Islet of Langerhans (tissue), 1 donor: ENCODE measurements around the gene TSPAN18.

Experiments
- FAIRE-seq: peaks from one replicate; lab custom pipeline; 2011; peaks lifted over from hg19 to GRCh38; lab: Jason Lieb, UNC

Gene TSPAN18

DNA sequence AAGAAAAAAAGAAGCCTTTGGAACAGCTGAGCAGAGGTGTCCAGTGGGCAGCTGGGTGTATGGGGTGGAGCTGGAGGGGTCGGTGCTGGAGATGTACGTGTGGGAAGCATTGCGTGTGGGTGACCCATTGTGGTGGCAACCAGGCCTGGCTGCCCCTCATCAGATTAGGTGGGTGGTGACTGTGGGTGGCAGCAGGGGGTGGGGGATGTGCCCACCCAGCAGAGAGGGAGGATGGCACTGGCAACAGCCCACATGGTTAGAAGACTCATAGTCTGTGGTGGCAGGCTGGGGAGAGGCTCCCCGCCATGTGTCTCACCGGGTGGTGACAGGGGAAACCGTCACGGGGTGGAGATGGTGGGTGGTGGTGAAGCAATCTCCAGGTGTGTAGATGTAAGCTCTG is 196.4 kb downstream of the TSPAN18 start:
- no peak for FAIRE-seq

DNA sequence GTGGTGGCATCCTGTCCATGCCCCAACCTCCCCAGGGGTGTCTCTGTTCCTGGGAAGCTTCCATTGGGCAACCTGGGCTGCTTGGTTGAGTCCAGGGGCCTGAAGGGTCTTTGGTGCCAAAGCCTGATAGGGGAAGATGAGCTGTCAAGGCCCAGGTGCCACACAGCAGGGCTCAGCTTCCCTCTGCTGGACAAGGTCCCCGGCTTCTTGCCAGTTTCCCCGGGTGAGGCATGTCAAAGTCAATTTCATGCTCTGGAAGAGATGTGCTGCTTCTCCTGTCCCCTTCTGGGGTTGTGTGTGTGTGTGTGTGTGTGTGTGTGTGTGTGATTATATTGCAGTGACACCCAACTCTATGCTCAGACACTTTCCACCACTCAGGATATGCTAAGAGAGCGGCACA is 197.0 kb downstream of the TSPAN18 start:
- no peak for FAIRE-seq

DNA sequence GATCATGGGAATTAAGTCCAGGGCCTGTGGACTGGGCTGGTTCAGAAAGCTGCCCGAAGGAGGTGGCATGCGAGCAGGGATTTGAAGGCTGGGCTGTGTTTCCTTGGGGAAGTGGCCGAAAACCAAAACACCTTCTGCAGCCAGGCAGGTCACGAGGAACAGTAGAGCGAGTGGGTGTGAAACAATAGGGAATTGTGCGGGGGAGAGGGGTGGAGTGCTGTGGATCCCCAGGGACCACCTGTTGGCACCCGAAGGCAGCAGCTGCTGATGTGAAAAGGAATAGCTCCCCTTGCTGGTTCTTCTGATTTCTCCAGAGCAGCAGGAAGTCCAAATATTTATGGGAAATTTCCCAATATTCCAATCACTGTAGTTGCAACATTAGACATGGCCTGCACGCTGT is 199.3 kb downstream of the TSPAN18 start:
- no peak for FAIRE-seq

DNA sequence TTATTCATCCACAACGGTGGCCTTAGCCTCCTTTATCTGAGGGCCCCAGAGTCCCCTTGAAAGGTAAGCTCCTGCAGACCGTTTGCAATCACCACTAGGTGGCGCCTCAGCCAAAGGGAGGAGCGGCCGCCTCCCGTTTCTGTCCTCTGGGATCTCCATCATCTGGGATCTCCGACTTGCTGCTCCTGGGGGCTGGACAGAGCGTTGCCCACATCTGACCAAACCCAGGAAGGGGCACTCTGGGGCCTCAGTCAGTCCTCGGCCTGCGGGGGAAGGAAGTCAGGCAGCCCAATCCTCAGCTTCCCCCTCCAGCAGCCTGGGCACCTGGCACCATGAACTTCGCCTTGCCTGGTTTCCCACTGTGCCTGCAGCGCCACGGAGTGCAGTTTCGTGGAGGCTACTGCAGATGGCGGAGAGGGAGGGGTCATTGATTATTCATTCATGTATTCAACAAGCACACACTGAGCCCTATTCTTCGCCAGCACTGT is 200.5 kb downstream of the TSPAN18 start:
- no peak for FAIRE-seq

DNA sequence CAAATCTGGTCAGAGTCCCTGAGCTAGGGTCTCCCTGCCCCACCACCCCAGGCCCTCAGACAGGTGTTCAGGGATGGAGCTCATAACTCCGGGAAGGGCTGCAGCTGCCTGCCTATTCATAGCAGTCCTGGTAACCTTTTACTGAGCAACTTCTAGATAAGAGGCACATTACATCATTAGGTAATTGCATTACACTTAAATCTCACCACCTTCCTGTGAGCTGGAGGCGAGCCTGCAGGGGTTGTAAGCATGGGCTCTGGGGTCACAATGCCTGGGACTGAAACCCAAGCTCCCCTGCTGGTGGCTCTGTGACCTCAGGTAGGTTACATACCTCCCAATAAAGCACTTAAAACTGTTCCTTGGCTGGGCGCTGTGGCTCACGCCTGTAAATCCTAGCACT is 201.4 kb downstream of the TSPAN18 start:
- FAIRE-seq, result no peak

DNA sequence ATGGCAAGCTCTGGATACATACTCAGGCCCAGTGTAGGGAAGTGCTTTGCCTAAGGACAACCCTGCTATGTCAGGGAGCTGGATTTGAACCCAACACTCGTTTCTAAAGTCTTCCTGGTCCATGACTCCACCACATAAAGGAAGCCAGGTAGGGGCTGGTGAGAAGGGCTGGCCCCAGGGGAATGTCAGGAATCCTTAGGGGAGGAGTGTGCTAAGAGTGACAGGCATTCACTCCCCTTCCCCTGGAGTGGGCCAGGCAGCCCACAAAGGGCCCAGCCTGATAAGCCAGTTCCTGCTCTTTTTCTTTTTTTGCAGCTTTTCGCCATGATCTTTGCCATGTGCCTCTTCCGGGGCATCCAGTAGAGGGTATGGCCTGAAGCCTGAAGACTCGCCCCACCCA is 202.1 kb downstream of the TSPAN18 start:
- no peak for FAIRE-seq

DNA sequence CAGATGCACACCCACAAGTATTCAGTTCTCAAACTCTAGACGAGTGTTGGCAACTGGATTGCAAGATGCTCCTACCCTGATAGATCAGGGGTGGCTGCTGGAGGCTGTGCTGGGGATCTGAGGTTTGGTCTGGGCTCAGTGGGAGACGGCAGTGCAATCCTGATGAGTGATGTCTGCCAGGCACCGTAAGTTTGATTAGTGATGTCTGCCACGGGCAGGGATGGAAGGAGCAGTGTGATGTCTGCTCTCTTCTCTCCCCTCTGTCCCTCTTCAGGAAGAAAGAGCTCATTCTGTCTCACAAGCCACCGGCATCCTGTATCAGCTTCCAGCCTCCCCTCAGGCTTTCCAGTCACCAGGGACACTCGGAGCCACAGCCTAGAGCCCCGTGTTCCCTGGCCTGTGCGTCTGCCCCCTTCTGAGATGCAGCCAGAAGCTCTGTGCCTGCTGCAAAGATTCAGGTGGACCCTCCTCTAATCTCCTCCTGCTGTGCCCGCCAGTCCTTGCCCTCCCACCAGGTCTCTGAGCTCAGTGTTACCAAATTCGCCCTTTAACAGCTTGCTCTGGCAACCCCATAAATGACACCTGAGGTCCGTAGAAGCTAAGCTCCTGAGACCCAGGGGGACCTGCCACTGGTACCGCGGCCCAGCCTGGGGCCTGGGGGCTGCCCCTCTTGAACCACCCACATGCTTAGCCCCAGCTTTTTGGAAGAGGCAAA is 204.0 kb downstream of the TSPAN18 start:
- FAIRE-seq, result no peak

DNA sequence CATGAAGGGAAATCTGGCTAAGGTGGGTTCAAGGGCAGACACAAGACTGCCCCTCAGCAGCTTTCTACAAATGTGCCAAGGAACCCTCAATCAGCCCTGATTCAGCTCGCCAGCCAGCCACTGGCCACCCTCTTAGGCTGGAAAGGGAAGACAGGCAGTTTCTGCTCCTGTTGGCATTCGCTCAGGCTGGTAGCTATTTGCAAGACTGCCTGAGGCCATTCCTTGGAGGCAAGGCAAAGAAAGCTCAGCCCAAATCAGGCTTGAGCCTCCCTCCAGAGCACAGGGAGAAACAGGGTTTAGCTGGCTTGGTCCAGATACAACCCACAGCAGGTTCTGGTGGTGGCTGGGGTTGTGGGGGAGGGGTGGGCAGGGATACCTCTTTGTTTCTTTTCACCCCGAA is 204.7 kb downstream of the TSPAN18 start:
- no peak for FAIRE-seq

DNA sequence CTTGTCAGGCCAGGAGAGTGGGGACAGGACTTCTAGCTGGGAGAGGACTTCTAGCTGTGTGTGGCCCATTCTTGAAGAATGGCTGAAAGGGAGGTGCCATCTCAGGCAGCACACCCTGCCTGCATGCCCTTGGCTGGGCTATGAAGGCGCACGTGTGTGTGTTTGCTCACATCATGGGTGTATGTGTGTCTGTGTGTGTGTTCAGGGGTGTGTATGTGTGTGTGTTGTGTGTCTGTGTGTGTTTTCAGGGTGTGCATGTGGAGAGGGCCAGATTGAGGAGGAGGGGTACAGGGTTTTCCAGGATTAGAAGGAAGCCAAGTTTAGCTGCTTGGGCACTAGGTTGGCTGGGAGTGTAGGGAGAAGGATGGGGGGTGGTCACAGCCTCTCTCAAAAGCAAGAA is 207.3 kb downstream of the TSPAN18 start:
- no peak for FAIRE-seq

DNA sequence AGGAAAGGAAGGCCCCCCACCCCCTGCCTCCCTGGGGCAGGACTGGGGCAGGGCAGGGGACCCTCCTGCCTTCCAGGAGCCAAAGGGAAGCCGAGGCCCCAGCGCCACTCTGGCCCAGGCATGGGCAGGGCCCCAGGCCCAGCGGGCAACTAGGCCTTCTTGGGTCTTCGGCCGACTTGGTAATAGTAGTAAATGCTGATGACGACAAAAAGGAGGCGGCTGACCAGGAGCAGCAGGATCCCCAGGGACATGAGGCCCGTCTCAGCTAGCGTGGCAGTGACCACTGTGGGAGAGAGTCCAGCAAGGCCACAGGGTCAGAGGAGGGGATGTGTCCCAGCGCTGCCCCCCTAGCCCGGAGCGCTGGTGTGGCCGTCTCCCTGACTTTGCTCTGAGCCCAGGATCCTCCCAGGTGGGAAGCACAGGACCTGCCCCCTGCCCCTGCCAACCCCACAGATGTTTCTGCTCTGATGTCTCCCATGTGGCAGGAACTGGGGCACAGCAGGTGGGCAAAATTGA is 208.0 kb downstream of the TSPAN18 start:
- FAIRE-seq, result no peak

DNA sequence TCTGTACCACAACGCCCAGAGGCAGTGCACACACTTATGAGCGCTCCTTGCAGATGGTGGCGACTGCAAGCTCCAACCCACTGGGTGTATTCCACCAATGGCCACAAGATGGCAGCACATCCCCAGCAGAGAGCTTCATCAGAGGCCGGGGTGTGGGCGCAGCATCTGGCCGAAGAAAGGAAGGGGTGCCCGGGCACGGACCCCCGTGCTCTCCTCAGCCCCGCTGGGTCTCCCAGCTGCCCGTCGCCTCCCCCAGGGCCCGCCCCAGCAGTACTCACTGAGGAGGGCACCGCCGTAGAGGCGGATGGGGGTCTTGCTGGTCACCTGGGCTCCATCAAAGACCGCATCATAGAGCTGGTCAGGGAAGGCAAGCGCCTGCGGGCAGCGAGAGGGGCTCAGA is 209.8 kb downstream of the TSPAN18 start:
- FAIRE-seq, result no peak

DNA sequence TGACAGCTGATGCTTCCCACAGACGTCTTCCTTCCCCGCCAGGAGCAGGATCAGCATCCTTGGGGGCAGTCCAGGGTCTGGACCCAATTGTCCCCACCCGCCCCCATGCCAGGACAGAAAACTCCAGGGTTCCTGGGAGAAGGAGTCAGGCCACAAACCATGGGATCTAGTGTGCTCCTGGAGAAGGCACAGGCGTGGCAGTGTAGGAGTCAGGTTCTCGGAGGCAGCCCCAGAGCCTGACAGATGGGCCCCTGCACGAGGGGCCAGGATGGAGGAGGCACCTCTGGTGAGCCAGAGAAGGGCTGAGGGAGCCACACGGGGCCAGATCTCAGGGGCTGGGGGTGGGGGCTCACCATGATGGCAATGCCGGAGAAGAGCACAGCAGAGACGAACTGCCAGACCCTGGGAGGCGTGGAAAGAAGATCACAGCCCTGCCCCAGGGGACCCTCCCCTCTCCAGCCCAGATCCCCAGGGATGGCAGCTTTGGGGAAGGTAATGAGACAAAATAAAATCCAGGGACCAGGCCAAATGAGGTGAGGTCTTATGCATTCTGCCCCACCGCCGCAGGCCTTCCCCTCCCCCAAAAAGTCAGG is 210.3 kb downstream of the TSPAN18 start:
- FAIRE-seq, result no peak

DNA sequence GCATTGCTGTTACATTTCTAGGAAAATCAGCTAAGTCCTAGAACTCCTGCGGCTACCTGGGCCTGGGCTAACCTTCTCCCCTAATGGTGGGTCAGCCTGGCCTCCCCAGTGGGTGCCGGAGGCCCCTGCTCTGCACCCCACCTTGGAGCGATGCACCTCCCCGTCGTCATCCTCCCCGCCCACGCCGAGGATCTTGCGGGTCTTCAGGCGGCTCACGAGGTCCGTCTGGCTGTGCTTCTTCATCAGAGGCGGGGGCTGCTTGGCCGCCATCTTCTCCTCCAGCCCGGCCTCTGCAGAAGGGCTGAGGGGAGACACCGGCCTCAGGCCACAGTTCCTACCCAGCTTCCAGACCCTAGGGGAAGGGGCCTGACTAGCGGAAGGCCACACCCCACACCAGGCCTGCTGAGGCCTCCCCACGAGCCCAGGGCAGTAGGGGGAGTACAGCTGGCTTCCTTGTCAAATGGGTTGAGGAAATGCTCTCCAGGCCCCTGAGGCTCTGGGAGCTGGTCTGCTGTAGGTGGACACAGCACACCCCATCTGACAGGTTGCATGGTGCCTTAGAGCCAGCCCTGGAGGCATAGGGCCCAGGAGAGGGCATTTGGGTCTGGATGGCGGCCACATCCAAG is 211.4 kb downstream of the TSPAN18 start:
- no peak for FAIRE-seq

DNA sequence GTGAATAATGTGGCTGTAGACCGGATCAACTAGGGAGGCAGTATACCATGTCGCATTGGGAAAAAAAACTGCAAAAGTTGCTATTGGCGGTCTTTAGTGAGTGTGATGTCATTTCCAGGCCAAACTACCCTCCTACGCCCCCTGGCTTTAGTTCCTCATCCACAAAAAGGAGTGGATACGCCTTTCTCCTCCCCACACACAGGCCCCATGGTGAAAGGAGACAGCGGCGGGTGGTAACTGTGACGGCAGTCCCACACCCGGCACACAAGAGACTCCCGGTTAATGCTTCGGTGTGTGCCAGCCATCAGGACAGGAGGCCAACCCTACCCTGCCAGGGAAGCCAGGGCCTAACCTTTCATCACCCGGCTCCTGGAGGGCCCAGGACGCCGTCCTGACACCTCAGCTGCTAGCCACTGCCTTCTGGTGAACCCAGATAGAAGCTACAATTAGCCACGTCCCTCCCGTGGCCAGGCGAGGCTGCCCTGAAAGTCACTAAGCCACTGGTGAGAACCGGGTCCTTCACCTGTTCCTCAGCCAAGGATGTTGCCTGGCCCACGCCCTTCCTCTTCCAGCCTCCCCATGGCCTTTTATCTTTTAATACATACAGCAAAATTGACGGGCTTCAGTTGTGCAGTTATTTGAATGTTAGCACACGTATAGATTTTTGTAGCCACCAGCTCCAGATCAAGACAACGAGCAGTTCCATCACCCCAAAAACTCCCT is 213.1 kb downstream of the TSPAN18 start:
- FAIRE-seq, result no peak

DNA sequence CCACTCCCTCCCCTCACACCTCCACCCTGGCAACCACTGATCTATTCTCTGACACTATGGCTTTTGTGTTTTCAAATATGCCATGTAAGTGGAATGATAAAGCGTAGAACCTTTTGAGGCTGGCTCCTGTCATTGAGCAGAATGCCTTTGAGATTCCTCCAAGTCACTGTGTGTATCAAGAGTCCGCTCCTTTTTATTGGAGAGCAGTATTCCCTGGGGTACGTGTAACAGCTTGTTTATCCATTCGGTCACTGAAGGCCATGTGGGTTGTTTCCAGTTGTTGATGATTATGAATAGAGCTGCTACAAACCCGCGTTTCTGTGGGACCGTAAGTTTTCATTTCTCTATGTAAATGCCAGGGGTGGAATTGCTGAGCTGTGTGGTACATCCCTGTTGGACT is 213.6 kb downstream of the TSPAN18 start:
- FAIRE-seq, result no peak

DNA sequence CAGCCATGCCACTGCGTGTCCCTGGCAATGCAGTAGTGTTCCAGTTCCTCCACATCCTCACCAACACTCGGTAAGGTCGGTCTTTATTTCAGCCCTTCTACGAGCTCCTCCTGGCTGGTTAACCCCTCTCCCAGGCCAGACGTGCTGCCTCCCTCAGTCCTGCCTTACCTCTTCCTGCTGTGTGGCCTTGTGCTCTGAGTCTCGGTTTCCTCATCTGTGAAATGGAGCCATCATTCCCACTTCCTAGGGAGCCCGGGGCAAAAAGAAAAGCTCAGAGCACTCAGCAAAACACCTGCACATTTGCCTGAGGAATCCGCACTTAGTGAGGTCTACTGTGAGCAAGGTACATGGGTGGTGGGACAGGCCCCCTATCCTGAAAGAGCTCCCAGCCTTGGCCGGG is 214.1 kb downstream of the TSPAN18 start:
- no peak for FAIRE-seq

DNA sequence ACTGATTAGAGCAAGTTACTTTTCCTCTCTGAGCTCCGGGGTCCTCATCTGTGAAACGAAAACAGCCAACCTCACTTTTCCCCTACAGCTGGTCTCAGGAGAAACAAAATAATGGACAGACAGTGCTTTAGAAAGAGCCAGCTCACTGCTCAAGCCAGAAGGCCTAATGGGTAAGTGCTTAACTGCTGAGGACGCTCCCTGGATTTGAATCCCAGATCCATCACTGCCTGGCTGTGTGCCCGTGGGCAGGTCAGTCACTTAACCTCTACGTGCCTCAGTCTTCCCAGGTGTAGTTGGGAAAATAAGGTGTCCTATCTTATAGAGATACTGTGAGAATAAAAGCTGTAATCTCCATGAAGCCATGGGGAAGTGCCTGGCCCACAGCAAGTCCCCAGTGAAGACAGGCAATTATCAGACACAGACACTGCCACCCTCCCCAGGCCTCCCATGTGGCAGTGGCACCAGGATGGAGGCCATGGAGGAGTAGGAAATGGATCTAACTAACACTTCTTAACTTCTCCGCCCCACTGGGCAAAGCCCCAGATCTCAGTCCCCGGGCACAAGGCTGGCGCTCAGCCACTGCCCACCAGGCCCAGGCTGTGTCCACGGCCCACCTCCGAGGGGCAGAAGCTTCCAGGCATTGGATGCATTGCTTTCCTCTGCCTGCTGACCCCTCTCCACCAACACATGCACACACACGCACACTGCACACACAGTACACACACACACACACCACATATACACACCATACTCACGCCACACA is 214.7 kb downstream of the TSPAN18 start:
- no peak for FAIRE-seq

DNA sequence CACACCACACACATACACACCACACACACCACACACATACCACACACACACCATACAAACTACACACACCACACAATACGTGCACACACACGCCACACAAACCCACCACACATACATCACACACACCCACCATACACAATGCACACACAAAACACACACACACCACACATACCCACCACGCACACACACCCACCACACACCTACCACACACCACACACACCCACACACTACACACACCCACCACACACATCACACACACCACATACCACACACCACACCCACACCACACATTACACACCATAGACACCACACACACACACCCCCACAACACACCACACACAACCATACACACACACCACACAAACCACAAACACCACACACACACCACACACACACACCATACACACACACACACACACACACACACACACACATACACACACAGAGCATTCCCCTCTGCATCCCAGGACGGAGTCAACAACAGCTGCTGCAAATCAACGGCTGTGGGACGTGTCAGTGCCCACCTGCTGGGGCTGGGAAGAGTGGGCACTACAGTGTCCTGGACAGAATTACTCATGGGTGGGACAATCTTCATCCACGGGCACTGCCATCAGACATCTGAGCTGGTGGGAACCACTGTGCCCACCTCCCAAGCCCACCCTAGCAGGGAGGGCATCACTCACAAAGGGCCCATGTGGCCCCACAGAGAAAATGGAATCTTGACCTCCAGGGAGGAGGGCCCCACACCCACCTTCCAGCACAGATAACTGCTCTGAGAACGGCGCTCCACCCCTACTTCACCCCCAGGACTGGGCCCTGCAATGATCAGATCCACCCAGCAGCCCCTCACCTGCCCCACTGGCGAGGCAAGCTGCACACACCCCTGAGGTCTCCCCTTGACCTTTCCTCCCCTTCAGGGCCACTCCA is 215.5 kb downstream of the TSPAN18 start:
- no peak for FAIRE-seq

DNA sequence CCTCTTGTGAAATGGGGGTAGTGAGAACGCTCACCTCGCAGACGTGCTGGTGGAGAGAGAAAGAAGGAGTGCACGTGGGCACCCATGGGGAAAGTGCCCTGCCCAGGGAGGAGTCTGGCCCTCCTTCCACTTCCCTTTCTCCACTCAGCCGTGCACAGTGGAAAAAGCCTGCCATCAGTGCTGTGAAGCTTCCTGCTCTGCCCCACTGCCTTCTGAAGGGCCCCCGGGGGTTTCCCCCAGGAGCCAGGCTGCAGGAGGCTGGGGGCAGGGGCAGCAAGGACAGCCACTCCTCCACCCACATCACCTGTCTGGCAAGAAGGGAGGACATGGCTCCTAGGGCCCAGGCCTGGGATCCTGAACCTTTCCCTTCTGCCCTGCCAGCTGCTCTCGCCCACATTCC is 216.4 kb downstream of the TSPAN18 start:
- no peak for FAIRE-seq

DNA sequence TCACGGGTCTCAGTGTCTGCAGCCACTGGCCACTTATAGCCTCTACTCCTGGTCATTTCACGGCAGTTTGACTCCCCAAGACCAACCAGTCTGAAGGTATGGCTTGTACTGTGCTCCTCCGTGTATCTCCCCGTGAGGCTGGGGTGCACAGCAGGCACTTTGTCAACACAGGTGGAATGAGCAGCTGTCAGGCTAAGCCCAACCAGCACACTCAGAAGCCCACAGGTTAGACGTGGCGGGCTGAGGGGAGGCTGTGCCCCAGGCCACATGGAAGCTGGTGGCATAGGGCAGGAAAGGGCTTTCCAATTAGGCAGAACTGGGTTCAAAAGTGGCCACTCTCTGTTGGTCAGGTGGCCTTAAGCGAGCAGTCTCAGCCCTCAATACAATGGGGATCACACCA is 216.9 kb downstream of the TSPAN18 start:
- FAIRE-seq, result no peak
